Gastroesophageal sphincter (tissue), 4 donors: ENCODE data around the gene PIP4K2A. TPM values are rescaled to one million over a fixed set of nuclear protein-coding genes. Genes with fewer than 3 reads are reported as not detected.
"Not testable (repeated sequence)": the region's sequence is repeated elsewhere in the genome, so short reads cannot be mapped to it uniquely, and the experiment has no call there.

ENCODE experiments used
- ATAC-seq: fragments of 150-250 bp; one replicate; pipeline ENCODE4 v1.9.1; 2016; ENCODE audit warnings: mild to moderate bottlenecking, moderate library complexity
- H3K27ac ChIP-seq, 4 donors: fragments of 200-600 bp; sonication (generic) in 3 of 4; 1 replicate in 3 of 4; 2 replicates in 1 of 4; pipeline ENCODE4 v1.5.1; 2016 to 2019
- H3K27me3 ChIP-seq: fragments of 200-600 bp; sonication (generic); one replicate; pipeline ENCODE4 v1.5.1; 2019
- H3K36me3 ChIP-seq, 2 donors: fragments of 200-600 bp; sonication (generic); one replicate each; pipeline ENCODE4 v1.5.1; 2019; ENCODE audit warnings: control low read depth in 1 of 2
- H3K4me1 ChIP-seq, 3 donors: fragments of 200-600 bp; sonication (generic); 1 replicate in 2 of 3; 2 replicates in 1 of 3; pipeline ENCODE4 v1.5.1; 2016 to 2019; ENCODE audit warnings: control low read depth in 2 of 3
- H3K4me3 ChIP-seq, 2 donors: fragments of 200-600 bp; sonication (generic); one replicate each; pipeline ENCODE4 v1.5.1; 2019; ENCODE audit warnings: mild to moderate bottlenecking in 1 of 2, moderate library complexity in 1 of 2
- H3K9me3 ChIP-seq, 3 donors: fragments of 200-600 bp; sonication (generic); one replicate each; pipeline ENCODE4 v1.5.1; 2017 to 2019; ENCODE audit warnings: control low read depth in 2 of 3
- EP300 ChIP-seq: sonication (generic); formaldehyde crosslinking; IDR thresholded peaks from one replicate; pipeline ENCODE4 v1.6.1; 2017; ENCODE audit warnings: antibody characterized with exemption, mild to moderate bottlenecking
- POLR2A ChIP-seq, 2 donors: fragments of 450-650 bp; IDR thresholded peaks; one replicate each; pipeline ENCODE4 v1.6.1; 2017; ENCODE audit warnings: antibody characterized with exemption in 2 of 2, mild to moderate bottlenecking in 2 of 2, moderate library complexity in 1 of 2
- POLR2AphosphoS5 ChIP-seq: sonication (generic); formaldehyde crosslinking; IDR thresholded peaks from one replicate; pipeline ENCODE4 v1.6.1; 2017; ENCODE audit warnings: antibody characterized with exemption
- WGBS, 2 donors: methylation state at CpG; one replicate each; pipeline ENCODE4 v1.1.5; 2018; ENCODE audit warnings: low coverage in 1 of 2; 5-methylcytosine and 5-hydroxymethylcytosine counted together
- total RNA-seq, 4 donors: library from RNA; depleted of rRNA; stranded (reverse); fragments of >200 nt; gene quantifications; one replicate each; pipeline ENCODE4 v1.1.0, GENCODE V29; 2016
- TF ChIP-seq, protein P1 (sequence below), 4 experiments: fragments of 200-600 bp in 2 of 4; fragments of 450-650 bp in 2 of 4; sonication (generic) in 1 of 4; IDR thresholded peaks; one replicate each; pipeline ENCODE4 v1.5.1; 2017 to 2019; ENCODE audit warnings: antibody characterized with exemption in 4 of 4, mild to moderate bottlenecking in 2 of 4, moderate library complexity in 2 of 4

Gene PIP4K2A
- total RNA-seq, 4 donors from 2014 or later: 30.4 to 57.2 (median 51.3) TPM

DNA sequence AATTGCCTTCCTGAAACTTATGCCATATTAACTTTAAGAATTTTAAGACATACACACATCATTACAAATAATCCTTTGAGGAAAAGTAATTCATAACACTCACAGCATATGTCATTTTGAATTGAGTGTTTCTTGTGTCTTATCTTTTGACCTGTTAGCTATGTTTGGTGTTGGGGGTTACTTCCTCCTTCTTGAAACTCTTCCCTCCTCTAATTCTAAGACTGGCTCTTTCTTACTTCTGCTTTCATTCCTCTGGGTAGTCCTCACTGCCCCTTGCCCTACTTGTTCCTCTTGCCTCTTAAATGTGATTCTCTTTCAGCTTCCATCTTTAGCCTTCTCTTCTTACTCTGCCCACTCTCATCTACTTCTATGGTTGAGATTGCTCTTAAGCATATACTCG is 28.3 kb upstream of the PIP4K2A start:
- H3K27ac ChIP-seq: no peak overlapping the region
- H3K4me1 ChIP-seq: no peaks in the 10 kb centered on the region
- ATAC-seq: no peak
- H3K36me3 ChIP-seq: no peaks in the 10 kb centered on the region
- no peak overlapping the region for H3K4me3 ChIP-seq
- no peaks in the 10 kb centered on the region for H3K27me3 ChIP-seq
- no peak for TF ChIP-seq POLR2A (IDR thresholded peaks at IDR 0.05)
- TF ChIP-seq EP300: no peak
- TF ChIP-seq POLR2AphosphoS5: no peak
- TF ChIP-seq, protein P1, sequence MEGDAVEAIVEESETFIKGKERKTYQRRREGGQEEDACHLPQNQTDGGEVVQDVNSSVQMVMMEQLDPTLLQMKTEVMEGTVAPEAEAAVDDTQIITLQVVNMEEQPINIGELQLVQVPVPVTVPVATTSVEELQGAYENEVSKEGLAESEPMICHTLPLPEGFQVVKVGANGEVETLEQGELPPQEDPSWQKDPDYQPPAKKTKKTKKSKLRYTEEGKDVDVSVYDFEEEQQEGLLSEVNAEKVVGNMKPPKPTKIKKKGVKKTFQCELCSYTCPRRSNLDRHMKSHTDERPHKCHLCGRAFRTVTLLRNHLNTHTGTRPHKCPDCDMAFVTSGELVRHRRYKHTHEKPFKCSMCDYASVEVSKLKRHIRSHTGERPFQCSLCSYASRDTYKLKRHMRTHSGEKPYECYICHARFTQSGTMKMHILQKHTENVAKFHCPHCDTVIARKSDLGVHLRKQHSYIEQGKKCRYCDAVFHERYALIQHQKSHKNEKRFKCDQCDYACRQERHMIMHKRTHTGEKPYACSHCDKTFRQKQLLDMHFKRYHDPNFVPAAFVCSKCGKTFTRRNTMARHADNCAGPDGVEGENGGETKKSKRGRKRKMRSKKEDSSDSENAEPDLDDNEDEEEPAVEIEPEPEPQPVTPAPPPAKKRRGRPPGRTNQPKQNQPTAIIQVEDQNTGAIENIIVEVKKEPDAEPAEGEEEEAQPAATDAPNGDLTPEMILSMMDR (IDR thresholded peaks at IDR 0.05): no peak
- WGBS, 2 donors: 100% methylated on average over 1 of the region's 1 CpG
- H3K9me3 ChIP-seq: no peaks in the 10 kb centered on the region

DNA sequence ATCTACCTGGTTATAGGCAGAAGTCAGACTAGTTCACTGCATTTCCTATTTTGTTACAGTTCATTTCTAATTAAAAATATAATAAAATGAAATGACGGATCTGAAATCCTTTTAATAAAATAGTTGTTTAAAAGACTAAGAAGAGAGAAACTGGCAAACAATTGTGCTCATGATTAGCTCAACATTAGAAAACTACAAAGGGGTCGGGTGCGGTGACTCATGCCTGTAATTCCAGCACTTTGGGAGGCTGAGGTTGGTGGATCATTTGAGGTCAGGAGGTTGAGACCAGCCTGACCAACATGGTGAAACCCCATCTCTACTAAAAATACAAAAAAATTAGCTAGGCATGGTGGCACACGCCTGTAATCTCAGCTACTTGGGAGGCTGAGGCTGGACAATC is 27.3 kb upstream of the PIP4K2A start:
- not testable (repeated sequence) for H3K4me3 ChIP-seq, H3K27ac ChIP-seq, H3K4me1 ChIP-seq, H3K27me3 ChIP-seq, ATAC-seq, H3K36me3 ChIP-seq, H3K9me3 ChIP-seq
- 84 to 93% methylated on average over 3 to 4 of the region's 4 CpGs for WGBS, 2 donors

- Histone ChIP-seq H3K4me3 (no peak overlapping the region), H3K9me3 (no peaks in the 10 kb centered on the region), H3K27ac (no peak overlapping the region), H3K27me3 (no peaks in the 10 kb centered on the region), H3K4me1 (no peaks in the 10 kb centered on the region), H3K36me3 (no peaks in the 10 kb centered on the region)
- 93 to 100% methylated on average over 1 to 2 of the region's 2 CpGs for WGBS, 2 donors
- ATAC-seq: no peak
- TF ChIP-seq EP300 (no peak), POLR2A (IDR thresholded peaks at IDR 0.05) (no peak), POLR2AphosphoS5 (no peak)
These were observed 25.8 kb upstream of the PIP4K2A start for GRCh38 chr10:22740180-22740579.

GRCh38 chr10:22737587-22737986 is 23.2 kb upstream of the PIP4K2A start:
- no peaks in the 10 kb centered on the region for H3K9me3 ChIP-seq
- H3K27ac ChIP-seq: no peak overlapping the region
- no CpG with 5 or more reads among the region's 1 CpG for WGBS, 2 donors
- ATAC-seq: peak; percentile 43
- no peaks in the 10 kb centered on the region for H3K27me3 ChIP-seq
- no peak overlapping the region for H3K4me3 ChIP-seq
- no peaks in the 10 kb centered on the region for H3K36me3 ChIP-seq
- H3K4me1 ChIP-seq: no peaks in the 10 kb centered on the region
- TF ChIP-seq POLR2AphosphoS5: no peak
- no peak for TF ChIP-seq EP300
- TF ChIP-seq POLR2A (IDR thresholded peaks at IDR 0.05): no peak
- TF ChIP-seq, protein P1 (IDR thresholded peaks at IDR 0.05): no peak

- H3K4me1 ChIP-seq: no peaks in the 10 kb centered on the region
- no peaks in the 10 kb centered on the region for H3K27me3 ChIP-seq
- H3K4me3 ChIP-seq: no peak overlapping the region
- no peak for ATAC-seq
- H3K9me3 ChIP-seq: no peaks in the 10 kb centered on the region
- TF ChIP-seq, protein P1 (IDR thresholded peaks at IDR 0.05): no peak
- TF ChIP-seq POLR2AphosphoS5: no peak
- TF ChIP-seq EP300: no peak
- no peak for TF ChIP-seq POLR2A (IDR thresholded peaks at IDR 0.05)
- no peak overlapping the region for H3K27ac ChIP-seq
- no peaks in the 10 kb centered on the region for H3K36me3 ChIP-seq
These were observed 21.8 kb upstream of the PIP4K2A start for GRCh38 chr10:22736134-22736533.

GRCh38 chr10:22733992-22734391 is 19.6 kb upstream of the PIP4K2A start:
- no peaks in the 10 kb centered on the region for H3K36me3 ChIP-seq
- TF ChIP-seq POLR2AphosphoS5 (no peak), EP300 (no peak), POLR2A (IDR thresholded peaks at IDR 0.05) (no peak)
- TF ChIP-seq, protein P1 (IDR thresholded peaks at IDR 0.05): no peak

More at GRCh38 chr10:22733992-22734391, 19.6 kb upstream of the PIP4K2A start:
- no peak for ATAC-seq
- Histone ChIP-seq H3K4me3 (no peak overlapping the region), H3K9me3 (no peaks in the 10 kb centered on the region), H3K27ac (no peak overlapping the region), H3K4me1 (no peaks in the 10 kb centered on the region), H3K27me3 (no peaks in the 10 kb centered on the region)
- WGBS, 2 donors: 89 to 95% methylated on average over 3 of the region's 3 CpGs
